ENCODE data around the gene BEST1. TPM values are rescaled to one million over a fixed set of nuclear protein-coding genes. Genes with fewer than 3 reads are reported as not detected.

The BEST1 gene
- total and polyA plus RNA-seq, 2 of the 13 experiments (the other 11 are each of a cell fraction or from before 2014, with no cell fraction given): 0.09 to 0.65 TPM

DNA sequence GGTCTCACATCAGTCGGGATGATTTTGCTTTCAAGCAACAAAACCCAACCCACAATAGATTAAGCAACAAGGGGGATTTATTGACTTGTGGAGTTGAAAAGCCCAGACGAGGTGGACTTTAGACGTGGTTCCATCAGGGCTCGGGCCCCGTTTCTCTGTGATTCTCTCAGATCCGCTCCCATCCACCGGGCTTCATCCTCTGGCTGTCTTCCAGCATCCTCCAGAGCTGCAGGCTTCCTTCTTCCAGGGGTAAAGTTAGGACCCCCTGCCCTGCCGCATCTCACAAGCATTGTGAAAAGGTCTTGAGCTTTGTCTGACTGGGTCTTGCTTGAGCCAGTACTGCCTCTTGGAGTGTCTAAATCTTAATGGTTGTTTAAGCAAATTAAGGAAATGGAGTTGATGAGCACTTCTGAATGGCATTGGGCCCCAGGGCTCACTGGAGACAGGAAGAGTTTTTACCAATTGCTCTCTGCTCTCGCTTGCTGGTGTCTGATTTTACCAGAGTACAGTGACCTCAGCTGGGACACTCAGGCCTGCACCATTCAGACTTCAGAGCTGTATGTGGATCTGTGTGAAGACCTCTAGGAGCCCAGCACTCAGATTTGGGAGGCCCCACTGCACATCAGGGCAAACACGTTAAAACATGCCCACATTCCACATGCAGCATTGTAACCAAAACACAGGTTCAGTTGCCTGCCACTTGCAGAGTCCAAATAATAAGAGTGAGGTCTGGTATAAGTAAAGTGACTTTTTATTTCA is 30.8 kb downstream of the BEST1 start (continued):
- TF ChIP-seq, protein P1, sequence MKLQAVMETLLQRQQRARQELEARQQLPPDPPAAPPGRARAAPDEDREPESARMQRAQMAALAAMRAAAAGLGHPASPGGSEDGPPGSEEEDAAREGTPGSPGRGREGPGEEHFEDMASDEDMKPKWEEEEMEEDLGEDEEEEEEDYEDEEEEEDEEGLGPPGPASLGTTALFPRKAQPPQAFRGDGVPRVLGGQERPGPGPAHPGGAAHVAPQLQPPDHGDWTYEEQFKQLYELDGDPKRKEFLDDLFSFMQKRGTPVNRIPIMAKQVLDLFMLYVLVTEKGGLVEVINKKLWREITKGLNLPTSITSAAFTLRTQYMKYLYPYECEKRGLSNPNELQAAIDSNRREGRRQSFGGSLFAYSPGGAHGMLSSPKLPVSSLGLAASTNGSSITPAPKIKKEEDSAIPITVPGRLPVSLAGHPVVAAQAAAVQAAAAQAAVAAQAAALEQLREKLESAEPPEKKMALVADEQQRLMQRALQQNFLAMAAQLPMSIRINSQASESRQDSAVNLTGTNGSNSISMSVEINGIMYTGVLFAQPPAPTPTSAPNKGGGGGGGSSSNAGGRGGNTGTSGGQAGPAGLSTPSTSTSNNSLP (IDR thresholded peaks at IDR 0.05; ENCODE audit: low read depth, low read length): peak; percentile 58; the same call in 1 of the 2 replicates
- TF ChIP-seq FOXC1 (CRISPR knock-in tag; IDR thresholded peaks at IDR 0.05; ENCODE audit: borderline replicate concordance) (no peak), BCL6 (CRISPR knock-in tag; IDR thresholded peaks at IDR 0.05) (peak; percentile 96), SP4 (CRISPR knock-in tag; IDR thresholded peaks at IDR 0.05) (peak; percentile 46; the same call in 1 of the 2 replicates), MIXL1 (CRISPR knock-in tag; IDR thresholded peaks at IDR 0.05) (0 out of 2 replicates have a peak, but pooled peaks have one; percentile 13), ZFYVE20 (CRISPR knock-in tag; IDR thresholded peaks at IDR 0.05; ENCODE audit: borderline replicate concordance, low read depth) (no peak), GABPA (IDR thresholded peaks at IDR 0.05; ENCODE audit: low read depth, low read length) (no peak), GABPA (CRISPR knock-in tag; IDR thresholded peaks at IDR 0.05; ENCODE audit: low read depth) (peak; percentile 32; the same call in 1 of the 2 replicates), KMT2A (CRISPR knock-in tag; IDR thresholded peaks at IDR 0.05) (peak; percentile 38; the same call in 1 of the 2 replicates), NR2F6 (IDR thresholded peaks at IDR 0.05) (no peak), NR2F6 (CRISPR knock-in tag; IDR thresholded peaks at IDR 0.05) (0 out of 2 replicates have a peak, but pooled peaks have one; percentile 48), KLF15 (CRISPR knock-in tag; IDR thresholded peaks at IDR 0.05; ENCODE audit: borderline replicate concordance) (no peak), SMAD3 (CRISPR knock-in tag; IDR thresholded peaks at IDR 0.05) (peak; percentile 77), PAX8 (CRISPR knock-in tag; IDR thresholded peaks at IDR 0.05; ENCODE audit: borderline replicate concordance) (no peak), HNF4A (CRISPR knock-in tag; IDR thresholded peaks at IDR 0.05) (peak; percentile 95), RXRB (CRISPR knock-in tag; IDR thresholded peaks at IDR 0.05; ENCODE audit: borderline replicate concordance) (peak; percentile 64), HNRNPL (IDR thresholded peaks at IDR 0.05; ENCODE audit: low read depth, low read length) (no peak), EP300 (IDR thresholded peaks at IDR 0.05; ENCODE audit: low read depth in 2 of 2, low read length in 2 of 2) (peak; percentile 42 to 87; a peak in 2 of 4 replicates), EP300 (CRISPR knock-in tag; IDR thresholded peaks at IDR 0.05; ENCODE audit: borderline replicate concordance) (0 out of 2 replicates have a peak, but pooled peaks have one; percentile 18), ZNF251 (CRISPR knock-in tag; IDR thresholded peaks at IDR 0.05) (no peak), TSC22D2 (CRISPR knock-in tag; IDR thresholded peaks at IDR 0.05; ENCODE audit: borderline replicate concordance) (peak; percentile 42; the same call in 1 of the 2 replicates)
- TF ChIP-seq, protein P2, sequence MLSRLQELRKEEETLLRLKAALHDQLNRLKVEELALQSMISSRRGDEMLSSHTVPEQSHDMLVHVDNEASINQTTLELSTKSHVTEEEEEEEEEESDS (CRISPR knock-in tag; IDR thresholded peaks at IDR 0.05; ENCODE audit: borderline replicate concordance): 0 out of 2 replicates have a peak, but pooled peaks have one; percentile 46
- TF ChIP-seq, protein P3, sequence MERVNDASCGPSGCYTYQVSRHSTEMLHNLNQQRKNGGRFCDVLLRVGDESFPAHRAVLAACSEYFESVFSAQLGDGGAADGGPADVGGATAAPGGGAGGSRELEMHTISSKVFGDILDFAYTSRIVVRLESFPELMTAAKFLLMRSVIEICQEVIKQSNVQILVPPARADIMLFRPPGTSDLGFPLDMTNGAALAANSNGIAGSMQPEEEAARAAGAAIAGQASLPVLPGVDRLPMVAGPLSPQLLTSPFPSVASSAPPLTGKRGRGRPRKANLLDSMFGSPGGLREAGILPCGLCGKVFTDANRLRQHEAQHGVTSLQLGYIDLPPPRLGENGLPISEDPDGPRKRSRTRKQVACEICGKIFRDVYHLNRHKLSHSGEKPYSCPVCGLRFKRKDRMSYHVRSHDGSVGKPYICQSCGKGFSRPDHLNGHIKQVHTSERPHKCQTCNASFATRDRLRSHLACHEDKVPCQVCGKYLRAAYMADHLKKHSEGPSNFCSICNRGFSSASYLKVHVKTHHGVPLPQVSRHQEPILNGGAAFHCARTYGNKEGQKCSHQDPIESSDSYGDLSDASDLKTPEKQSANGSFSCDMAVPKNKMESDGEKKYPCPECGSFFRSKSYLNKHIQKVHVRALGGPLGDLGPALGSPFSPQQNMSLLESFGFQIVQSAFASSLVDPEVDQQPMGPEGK (CRISPR knock-in tag; IDR thresholded peaks at IDR 0.05): peak; percentile 56
- TF ChIP-seq, protein P4, sequence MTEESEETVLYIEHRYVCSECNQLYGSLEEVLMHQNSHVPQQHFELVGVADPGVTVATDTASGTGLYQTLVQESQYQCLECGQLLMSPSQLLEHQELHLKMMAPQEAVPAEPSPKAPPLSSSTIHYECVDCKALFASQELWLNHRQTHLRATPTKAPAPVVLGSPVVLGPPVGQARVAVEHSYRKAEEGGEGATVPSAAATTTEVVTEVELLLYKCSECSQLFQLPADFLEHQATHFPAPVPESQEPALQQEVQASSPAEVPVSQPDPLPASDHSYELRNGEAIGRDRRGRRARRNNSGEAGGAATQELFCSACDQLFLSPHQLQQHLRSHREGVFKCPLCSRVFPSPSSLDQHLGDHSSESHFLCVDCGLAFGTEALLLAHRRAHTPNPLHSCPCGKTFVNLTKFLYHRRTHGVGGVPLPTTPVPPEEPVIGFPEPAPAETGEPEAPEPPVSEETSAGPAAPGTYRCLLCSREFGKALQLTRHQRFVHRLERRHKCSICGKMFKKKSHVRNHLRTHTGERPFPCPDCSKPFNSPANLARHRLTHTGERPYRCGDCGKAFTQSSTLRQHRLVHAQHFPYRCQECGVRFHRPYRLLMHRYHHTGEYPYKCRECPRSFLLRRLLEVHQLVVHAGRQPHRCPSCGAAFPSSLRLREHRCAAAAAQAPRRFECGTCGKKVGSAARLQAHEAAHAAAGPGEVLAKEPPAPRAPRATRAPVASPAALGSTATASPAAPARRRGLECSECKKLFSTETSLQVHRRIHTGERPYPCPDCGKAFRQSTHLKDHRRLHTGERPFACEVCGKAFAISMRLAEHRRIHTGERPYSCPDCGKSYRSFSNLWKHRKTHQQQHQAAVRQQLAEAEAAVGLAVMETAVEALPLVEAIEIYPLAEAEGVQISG (CRISPR knock-in tag; IDR thresholded peaks at IDR 0.05): peak; percentile 51; the same call in 1 of the 2 replicates
